CD4-positive, alpha-beta T cell treated with Interferon gamma for 1 hour (primary cell): ENCODE data around the gene GPR31.

Experiments
- DNase-seq: peaks from one replicate; pipeline ENCODE4 v3.0.0-alpha.2; 2020

The GPR31 gene

DNA sequence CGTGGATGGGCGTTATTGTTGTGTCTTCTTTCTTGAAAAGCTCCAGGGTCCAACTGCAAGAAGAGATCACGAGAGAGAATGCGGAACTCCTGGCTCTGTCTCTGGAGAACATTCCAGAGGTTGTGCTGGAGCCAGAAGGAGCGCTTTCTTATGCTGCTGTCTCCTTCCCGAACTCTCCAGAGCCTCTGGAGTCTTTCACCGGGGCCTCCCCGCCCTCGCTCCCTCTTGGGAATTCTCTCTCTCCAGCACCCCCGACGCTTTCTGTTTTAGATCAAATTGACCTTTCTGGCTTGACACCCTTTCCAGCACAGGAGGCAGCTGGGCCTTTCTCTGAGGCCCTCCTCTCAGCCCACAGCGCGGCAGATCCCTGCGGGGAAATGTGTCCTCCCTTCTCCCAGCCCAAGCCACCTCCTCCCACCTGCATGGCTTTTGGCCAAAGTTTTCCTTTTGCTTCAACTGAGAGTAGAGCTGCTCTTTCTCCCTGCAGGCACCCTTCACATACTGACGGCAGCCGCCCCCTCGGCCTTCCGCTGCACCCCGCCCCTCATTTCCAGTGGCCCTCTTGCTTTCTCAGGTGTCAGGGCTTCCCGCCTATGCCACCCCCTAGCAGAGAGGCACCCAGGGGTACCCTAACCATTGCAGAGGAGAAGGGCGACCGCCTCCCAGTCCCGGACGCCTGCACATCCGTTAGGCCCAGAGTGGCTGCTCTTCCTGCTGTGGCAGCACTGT, 41.5 kb downstream of the GPR31 start:
- DNase-seq, result no peak

DNA sequence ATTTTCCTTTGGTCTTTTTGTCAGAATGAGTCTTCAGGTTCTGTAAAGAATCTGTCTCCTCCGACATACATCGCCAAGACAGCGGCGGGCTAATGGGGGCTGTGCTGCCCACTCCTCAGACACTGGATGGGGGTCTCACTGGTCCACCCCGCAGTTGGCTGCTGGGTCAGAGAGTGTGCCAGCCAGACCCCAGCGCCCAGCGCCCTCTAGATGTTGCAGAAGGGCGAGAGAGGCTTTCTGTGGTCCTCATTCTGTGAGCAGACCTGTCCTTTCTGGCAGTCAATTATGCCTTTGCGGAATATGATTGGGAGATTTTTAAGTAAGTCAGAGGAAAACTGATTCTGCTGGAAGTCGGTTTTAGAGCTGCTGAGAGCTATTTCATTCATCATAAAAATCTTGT, 42.7 kb downstream of the GPR31 start:
- DNase-seq, result no peak

DNA sequence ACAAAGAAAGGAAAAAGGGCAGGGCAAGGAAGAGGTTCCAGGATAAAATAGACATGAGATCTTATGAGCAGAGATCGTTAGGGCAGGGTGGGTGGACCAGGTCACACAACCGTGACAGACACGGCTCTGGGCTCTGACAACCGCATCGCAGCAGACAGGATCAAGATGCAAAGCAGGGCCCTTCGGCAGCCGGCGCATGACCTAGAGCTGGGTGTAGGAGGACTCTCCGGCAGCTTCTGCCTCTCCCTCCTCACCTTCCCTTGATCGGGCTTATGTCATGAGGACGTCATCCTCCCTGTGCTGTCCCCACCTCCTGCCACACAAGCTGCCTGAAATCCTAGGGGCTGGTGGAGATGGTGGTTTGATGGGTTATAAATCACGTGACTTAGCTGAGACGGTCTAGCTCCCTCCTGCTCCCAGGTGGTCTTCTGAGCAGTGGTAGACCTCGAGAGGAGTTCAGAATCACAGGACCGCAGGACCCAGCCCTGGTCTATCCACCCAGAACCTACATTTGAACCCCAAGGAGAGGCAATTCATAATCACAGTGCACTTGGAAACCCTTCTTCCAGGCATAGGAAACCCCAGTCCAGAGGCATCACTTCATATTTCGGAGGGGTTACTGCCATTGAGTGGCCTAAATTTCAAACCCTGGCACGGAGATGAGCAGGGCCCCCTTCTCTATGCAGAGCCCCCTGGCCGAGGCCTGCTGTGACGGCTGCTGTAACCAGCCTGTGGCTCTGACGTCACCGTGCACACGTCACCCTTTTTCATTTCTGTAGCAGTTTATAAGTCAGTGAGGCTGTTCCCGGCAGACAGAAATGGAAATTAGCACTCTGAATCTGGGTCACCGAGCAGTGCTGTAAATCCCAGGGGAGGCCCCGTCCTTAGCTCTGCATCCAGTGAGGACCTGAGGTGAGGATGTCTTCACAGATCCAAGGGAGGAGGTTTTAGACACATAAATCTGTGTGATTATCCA, 43.6 kb downstream of the GPR31 start:
- DNase-seq, result peak; percentile 93

GRCh38 chr6:167113047-167113754, 44.6 kb downstream of the GPR31 start:
- peak; percentile 67 for DNase-seq

- no peak for DNase-seq
Observed at GRCh38 chr6:167112421-167112820, 45.4 kb downstream of the GPR31 start.

GRCh38 chr6:167111597-167111996, 46.2 kb downstream of the GPR31 start:
- DNase-seq, result no peak

- no peak for DNase-seq
Observed at GRCh38 chr6:167109651-167110050, 48.1 kb downstream of the GPR31 start.

DNA sequence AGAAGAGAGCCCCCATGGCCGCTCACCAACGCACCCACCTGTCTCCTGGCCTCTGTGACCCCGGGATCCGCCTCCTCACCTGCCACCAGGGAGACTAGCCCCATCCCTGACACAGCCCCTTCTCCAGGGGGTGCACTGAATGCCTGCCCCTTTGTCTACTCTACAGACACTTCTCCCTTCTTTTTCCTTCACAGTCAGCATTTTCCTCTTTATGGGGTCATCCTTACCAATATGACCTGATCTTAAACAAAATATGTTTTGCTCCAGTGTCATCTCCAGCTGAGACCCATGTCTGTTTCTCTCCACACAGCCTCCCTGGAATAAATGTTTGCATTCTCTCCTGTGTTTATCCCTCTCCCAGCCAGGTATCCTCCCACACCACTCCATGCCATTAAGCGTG, 49.5 kb downstream of the GPR31 start:
- DNase-seq, result no peak

DNA sequence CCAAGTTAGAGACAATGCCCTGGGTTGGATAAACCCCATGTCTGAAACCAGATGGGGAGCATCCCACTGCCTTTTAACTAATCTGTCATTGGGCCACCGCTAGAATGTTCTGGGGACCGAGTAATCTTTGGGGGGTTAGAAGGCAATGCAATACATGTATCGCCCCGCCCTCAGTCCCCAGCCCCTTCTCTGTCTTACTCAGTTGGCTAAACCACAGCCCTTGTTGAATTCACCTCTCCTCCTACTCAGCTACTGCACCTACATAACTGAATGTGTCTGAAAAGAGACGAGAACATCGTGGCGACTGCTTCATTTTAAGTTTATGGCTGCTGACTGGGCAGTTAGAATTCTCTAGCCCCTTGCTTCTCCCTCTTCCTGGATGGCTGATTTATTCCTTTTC, 50.0 kb downstream of the GPR31 start:
- no peak for DNase-seq

DNA sequence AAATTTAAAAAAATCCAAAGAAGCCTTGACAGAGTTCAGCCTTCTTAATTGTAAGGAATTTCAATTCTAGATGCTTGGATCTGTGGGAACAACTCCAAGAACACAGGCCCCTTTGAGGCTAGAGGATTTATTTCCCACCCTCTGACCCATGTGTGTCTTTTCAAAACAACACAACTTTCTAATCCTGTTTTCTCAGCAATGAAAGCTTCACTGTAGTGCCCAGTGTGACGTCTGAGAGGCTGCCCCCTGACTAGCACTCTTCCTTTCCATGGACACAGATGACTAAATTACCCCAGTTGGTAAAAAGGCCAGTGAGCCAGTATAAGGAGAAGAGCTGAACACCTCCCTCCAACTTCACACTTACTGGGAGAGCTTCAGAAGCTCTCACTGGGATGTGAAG, 51.4 kb downstream of the GPR31 start:
- no peak for DNase-seq
